Activated T-helper 17 cell treated with anti-CD3 and anti-CD28 coated beads, Interleukin-2, amount 50 U/mL, for 72 hours (primary cell): ENCODE data around the gene MRPS18C. TPM values are rescaled to one million over a fixed set of nuclear protein-coding genes. Genes with fewer than 3 reads are reported as not detected.
"Not testable (repeated sequence)": the region's sequence is repeated elsewhere in the genome, so short reads cannot be mapped to it uniquely, and the experiment has no call there.

ENCODE experiments used
- ATAC-seq: fragments of 150-1000 bp; cut with Tn5 transposase; replicated peaks from 2 replicates; pipeline ENCODE4 v1.10.0; 2021; ENCODE audit warnings: mild to moderate bottlenecking, moderate library complexity
- H3K27ac Mint-ChIP-seq: one replicate; pipeline ENCODE4 v1.8.0; 2022; ENCODE audit warnings: mixed read lengths
- H3K27me3 Mint-ChIP-seq: one replicate; pipeline ENCODE4 v1.8.0; 2022; ENCODE audit warnings: mixed read lengths
- H3K36me3 Mint-ChIP-seq: one replicate; pipeline ENCODE4 v1.8.0; 2022; ENCODE audit warnings: low read depth, mild to moderate bottlenecking, mixed read lengths
- H3K4me1 Mint-ChIP-seq: one replicate; pipeline ENCODE4 v1.8.0; 2022; ENCODE audit warnings: mixed read lengths
- H3K4me3 Mint-ChIP-seq: one replicate; pipeline ENCODE4 v1.8.0; 2022; ENCODE audit warnings: mild to moderate bottlenecking, mixed read lengths
- H3K9me3 Mint-ChIP-seq: one replicate; pipeline ENCODE4 v1.8.0; 2022; ENCODE audit warnings: mixed read lengths
- total RNA-seq, 2 donors: library from RNA; stranded (reverse); gene quantifications; one replicate each; pipeline ENCODE4 v1.2.3, GENCODE V29; 2022

Gene MRPS18C
- total RNA-seq, 2 donors from 2014 or later = 53.1 to 70.8 TPM

- Mint-ChIP-seq H3K27me3 (no peaks in the 10 kb centered on the region), H3K36me3 (peaks cover 11% of the 10 kb centered on the region), H3K4me3 (peak within 1 kb of the TSS; percentile 97), H3K9me3 (no peaks in the 10 kb centered on the region), H3K27ac (peak within 1 kb of the TSS; percentile 94), H3K4me1 (no peaks in the 10 kb centered on the region)
- peak; percentile 96 for ATAC-seq
These were observed 28.9 kb downstream of the MRPS18C start, which contains the start of gene ABRAXAS1 for GRCh38 chr4:83484500-83485461. TSS of gene ABRAXAS1 (minus strand) at chr4:83485100. CDS start at chr4:83485072, 28 bp downstream.

GRCh38 chr4:83486457-83487129 is 30.7 kb downstream of the MRPS18C start:
- Mint-ChIP-seq H3K36me3 (peaks cover 5% of the 10 kb centered on the region), H3K4me1 (no peaks in the 10 kb centered on the region), H3K4me3 (no peak overlapping the region), H3K27ac (no peak overlapping the region), H3K27me3 (no peaks in the 10 kb centered on the region), H3K9me3 (no peaks in the 10 kb centered on the region)
- no peak for ATAC-seq

DNA sequence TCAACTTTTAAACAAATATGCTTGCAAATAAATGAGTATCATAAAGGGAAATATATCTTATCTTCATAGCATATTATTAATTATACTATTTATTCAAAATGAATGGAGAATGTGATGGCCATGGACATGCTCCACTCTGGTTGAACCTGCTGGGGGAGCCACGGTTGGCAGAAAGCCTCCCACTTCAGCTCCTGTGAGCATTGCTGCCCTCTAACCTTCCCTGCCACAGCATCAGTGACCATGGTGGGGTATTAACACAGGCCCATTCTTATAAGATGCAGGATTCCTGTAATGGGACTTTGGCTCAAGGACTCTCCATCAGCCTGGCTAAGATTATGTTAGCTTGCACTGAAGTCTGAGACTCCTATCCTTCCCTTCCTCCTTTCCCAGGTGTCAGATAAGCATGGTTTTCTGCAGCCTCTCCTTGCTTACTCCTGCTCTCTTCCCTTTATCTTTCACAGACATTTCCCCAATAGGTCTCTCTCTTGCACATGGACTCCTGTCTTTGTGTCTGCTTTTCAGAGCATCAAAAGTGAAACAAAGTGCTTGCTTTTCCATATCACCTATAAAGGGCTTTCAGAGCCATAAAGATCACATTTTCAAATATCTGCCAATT is 34.0 kb downstream of the MRPS18C start:
- no peak for ATAC-seq
- no peak overlapping the region for H3K4me3 Mint-ChIP-seq
- no peaks in the 10 kb centered on the region for H3K9me3 Mint-ChIP-seq
- no peaks in the 10 kb centered on the region for H3K36me3 Mint-ChIP-seq
- no peaks in the 10 kb centered on the region for H3K27me3 Mint-ChIP-seq
- no peak overlapping the region for H3K27ac Mint-ChIP-seq
- no peaks in the 10 kb centered on the region for H3K4me1 Mint-ChIP-seq

DNA sequence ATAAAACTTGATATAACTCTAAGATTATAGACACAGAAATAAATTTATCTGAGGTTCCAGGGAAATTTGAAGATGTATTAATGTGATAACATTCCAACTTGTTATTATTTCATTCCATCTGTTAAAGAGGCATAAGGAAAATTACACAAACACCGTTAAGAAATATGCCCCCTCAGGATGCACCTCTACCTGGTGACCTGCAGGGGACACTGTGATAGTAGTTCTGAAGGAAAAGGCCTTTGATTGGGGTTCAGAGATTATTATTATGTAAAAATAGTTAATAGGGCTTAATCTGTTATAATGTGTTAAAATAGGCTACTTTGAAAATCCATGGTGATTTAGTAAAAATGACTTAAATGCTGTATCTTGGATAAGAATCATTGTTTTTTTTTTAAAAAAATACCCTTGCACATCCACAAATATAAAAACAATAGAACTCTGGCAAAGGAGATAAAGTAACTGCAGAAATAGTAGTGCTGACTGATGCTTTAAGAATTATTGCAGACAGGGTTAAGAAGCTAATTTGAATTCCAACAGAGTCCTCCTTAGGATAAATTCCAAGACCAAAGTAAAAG is 35.1 kb downstream of the MRPS18C start:
- Mint-ChIP-seq H3K9me3 (no peaks in the 10 kb centered on the region), H3K27ac (no peak overlapping the region), H3K27me3 (no peaks in the 10 kb centered on the region), H3K4me3 (no peak overlapping the region), H3K4me1 (no peaks in the 10 kb centered on the region), H3K36me3 (no peaks in the 10 kb centered on the region)
- no peak for ATAC-seq

GRCh38 chr4:83496085-83496917 is 40.4 kb downstream of the MRPS18C start:
- H3K4me3 Mint-ChIP-seq, H3K4me1 Mint-ChIP-seq, H3K27me3 Mint-ChIP-seq, H3K36me3 Mint-ChIP-seq, H3K9me3 Mint-ChIP-seq, H3K27ac Mint-ChIP-seq, ATAC-seq: not testable (repeated sequence)

- Mint-ChIP-seq H3K27me3 (no peaks in the 10 kb centered on the region), H3K27ac (peak overlapping the region; percentile 45), H3K36me3 (no peaks in the 10 kb centered on the region), H3K9me3 (no peaks in the 10 kb centered on the region), H3K4me1 (no peaks in the 10 kb centered on the region), H3K4me3 (no peak overlapping the region)
- no peak for ATAC-seq
These were observed 42.3 kb downstream of the MRPS18C start for GRCh38 chr4:83498187-83498586.

DNA sequence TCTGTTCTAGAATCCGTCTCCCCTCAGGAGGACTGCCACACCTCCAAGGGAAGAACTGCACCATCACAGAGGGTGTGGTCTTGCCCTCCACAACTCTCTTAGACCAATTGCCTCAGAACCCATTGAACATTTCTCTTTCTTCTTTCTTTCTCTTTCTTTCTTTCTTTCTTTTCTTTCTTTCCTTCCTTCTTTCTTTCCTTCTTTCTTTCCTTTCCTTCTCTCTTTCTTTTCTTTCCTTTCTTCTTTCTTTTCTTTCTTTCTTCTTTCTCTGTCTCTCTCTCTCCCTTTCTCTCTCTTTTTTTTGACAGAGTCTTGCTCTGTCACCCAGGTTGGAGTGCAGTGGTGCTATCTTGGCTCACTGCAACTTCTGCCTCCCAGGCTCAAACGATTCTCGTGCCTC is 45.8 kb downstream of the MRPS18C start:
- not testable (repeated sequence) for H3K27ac Mint-ChIP-seq, ATAC-seq, H3K9me3 Mint-ChIP-seq, H3K4me3 Mint-ChIP-seq, H3K27me3 Mint-ChIP-seq, H3K4me1 Mint-ChIP-seq, H3K36me3 Mint-ChIP-seq

DNA sequence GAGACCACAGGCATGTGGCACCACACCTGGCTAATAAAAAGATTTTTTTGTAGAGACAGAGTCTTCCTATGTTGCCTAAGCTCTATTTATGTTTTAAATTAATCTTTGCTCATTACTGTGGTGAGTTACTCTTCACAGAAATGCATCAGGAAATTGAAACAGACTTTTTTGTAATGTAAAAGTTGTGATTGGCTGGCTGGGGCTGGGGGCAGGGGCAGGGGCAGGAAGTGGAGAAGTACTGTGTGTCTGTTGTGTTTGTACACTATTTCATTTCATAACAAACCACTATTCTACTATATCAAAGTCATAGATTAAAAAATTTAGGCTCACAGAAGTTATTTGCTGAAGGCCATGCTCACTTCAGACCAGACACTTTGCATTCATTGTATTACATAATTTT is 48.1 kb downstream of the MRPS18C start:
- Mint-ChIP-seq H3K27me3 (peaks cover under 1% of the 10 kb centered on the region), H3K36me3 (no peaks in the 10 kb centered on the region), H3K4me1 (peaks cover under 1% of the 10 kb centered on the region), H3K4me3 (peak overlapping the region; percentile 37), H3K9me3 (peaks cover under 1% of the 10 kb centered on the region), H3K27ac (no peak overlapping the region)
- no peak for ATAC-seq

GRCh38 chr4:83504503-83504902 is 48.6 kb downstream of the MRPS18C start:
- Mint-ChIP-seq H3K4me3 (peak overlapping the region; percentile 37), H3K27me3 (peaks cover 3% of the 10 kb centered on the region), H3K36me3 (no peaks in the 10 kb centered on the region), H3K9me3 (peaks cover 4% of the 10 kb centered on the region), H3K27ac (peak overlapping the region; percentile 18), H3K4me1 (peaks cover 5% of the 10 kb centered on the region)
- peak; percentile 35 for ATAC-seq

- peak; percentile 37 for ATAC-seq
- Mint-ChIP-seq H3K27me3 (peaks cover 3% of the 10 kb centered on the region), H3K4me1 (peaks cover 5% of the 10 kb centered on the region), H3K9me3 (peaks cover 4% of the 10 kb centered on the region), H3K27ac (peak overlapping the region; percentile 18), H3K4me3 (peak overlapping the region; percentile 37), H3K36me3 (no peaks in the 10 kb centered on the region)
These were observed 49.1 kb downstream of the MRPS18C start for GRCh38 chr4:83504996-83505395.

GRCh38 chr4:83509156-83509585 is 53.3 kb downstream of the MRPS18C start:
- H3K9me3 Mint-ChIP-seq, H3K4me1 Mint-ChIP-seq, H3K36me3 Mint-ChIP-seq, H3K4me3 Mint-ChIP-seq, H3K27me3 Mint-ChIP-seq: not testable (repeated sequence)
- peak; percentile 46 for ATAC-seq
- peak overlapping the region; percentile 51 for H3K27ac Mint-ChIP-seq

DNA sequence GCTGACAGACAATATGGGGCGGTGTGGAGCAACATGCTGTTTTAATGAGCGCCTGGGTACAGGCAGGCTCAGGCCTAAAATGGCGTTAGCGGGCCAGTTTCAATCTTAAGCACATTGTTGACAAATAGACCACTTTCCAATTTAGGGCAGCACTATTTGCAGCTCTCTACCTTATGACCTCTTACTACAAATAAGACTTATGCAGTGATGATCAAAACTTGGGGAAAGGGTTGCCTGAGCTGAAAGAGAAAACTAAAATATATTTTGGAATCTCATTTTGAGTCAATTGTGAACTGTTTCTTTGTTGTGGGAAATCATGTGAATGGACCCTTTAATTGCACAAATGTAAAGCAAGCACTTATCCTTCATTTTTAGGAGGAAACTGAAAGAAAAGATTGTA is 54.6 kb downstream of the MRPS18C start:
- Mint-ChIP-seq H3K4me1 (peaks cover 5% of the 10 kb centered on the region), H3K27ac (no peak overlapping the region), H3K27me3 (peaks cover 3% of the 10 kb centered on the region), H3K9me3 (peaks cover 4% of the 10 kb centered on the region), H3K4me3 (no peak overlapping the region), H3K36me3 (no peaks in the 10 kb centered on the region)
- no peak for ATAC-seq
